Mammary epithelial cell (primary cell): Measurements from ENCODE around the gene LZTS3.
"Not testable (repeated sequence)": the region's sequence is repeated elsewhere in the genome, so short reads cannot be mapped to it uniquely, and the experiment has no call there.

Experiments
- EZH2 ChIP-seq: IDR thresholded peaks from 2 replicates; pipeline ENCODE4 v1.6.1; 2012; ENCODE audit warnings: low read length, inconsistent platforms, borderline replicate concordance
- TF ChIP-seq, protein P1 (sequence below), 2 donors: IDR thresholded peaks in 1 of 2; conservative IDR thresholded peaks in 1 of 2; 2 replicates each; pipeline ENCODE4 v1.5.1; 2011 to 2012; ENCODE audit warnings: inconsistent platforms in 2 of 2, low read length in 2 of 2, mild to moderate bottlenecking in 2 of 2, control low read depth in 1 of 2, low read depth in 1 of 2; ENCODE audit not compliant: insufficient read depth in 1 of 2; ENCODE audit errors: extremely low read depth in 1 of 2

DNA sequence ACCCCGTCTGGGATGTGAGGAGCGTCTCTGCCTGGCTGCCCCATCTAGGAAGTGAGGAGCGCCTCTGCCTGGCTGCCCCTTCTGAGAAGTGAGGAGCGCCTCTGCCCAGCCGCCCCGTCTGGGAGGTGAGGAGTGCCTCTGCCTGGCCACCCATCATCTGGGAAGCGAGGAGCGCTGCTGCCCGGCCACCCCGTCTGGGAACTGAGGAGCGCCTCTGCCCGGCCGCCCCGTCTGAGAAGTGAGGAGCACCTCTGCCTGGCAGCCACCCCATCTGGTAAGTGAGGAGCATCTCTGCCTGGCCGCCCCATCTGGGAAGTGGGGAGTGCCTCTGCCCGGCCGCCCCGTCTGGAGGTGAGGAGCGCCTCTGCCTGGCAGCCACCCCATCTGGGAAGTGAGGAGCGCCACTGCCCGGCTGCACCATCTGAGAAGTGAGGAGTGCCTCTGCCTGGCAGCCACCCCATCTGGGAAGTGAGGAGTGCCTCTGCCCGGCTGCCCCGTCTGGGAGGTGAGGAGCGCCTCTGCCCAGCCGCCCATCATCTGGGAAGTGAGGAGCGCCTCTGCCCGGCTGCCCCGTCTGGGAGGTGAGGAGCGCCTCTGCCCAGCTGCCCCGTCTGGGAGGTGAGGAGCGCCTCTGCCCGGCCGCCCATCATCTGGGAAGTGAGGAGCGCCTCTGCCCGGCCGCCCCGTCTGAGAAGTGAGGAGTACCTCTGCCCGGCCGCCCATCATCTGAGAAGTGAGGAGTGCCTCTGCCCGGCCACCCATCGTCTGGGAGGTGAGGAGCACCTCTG, 48.4 kb downstream of the LZTS3 start:
- TF ChIP-seq, protein P1, sequence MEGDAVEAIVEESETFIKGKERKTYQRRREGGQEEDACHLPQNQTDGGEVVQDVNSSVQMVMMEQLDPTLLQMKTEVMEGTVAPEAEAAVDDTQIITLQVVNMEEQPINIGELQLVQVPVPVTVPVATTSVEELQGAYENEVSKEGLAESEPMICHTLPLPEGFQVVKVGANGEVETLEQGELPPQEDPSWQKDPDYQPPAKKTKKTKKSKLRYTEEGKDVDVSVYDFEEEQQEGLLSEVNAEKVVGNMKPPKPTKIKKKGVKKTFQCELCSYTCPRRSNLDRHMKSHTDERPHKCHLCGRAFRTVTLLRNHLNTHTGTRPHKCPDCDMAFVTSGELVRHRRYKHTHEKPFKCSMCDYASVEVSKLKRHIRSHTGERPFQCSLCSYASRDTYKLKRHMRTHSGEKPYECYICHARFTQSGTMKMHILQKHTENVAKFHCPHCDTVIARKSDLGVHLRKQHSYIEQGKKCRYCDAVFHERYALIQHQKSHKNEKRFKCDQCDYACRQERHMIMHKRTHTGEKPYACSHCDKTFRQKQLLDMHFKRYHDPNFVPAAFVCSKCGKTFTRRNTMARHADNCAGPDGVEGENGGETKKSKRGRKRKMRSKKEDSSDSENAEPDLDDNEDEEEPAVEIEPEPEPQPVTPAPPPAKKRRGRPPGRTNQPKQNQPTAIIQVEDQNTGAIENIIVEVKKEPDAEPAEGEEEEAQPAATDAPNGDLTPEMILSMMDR (conservative IDR thresholded peaks at IDR 0.05 in 1 of 2, IDR thresholded peaks at IDR 0.05 in 1 of 2; ENCODE audit: extremely low read depth in 1 of 2, insufficient read depth in 1 of 2, low read depth in 1 of 2, low read length in 2 of 2): not testable (repeated sequence)
- TF ChIP-seq EZH2: not testable (repeated sequence)
